A549 (cell line): Measurements from ENCODE around the gene ESPN.

ENCODE experiments used
- CHD2 ChIP-seq: fragments of 150-350 bp; IDR thresholded peaks from 2 replicates; pipeline ENCODE4 v1.6.1; 2014; ENCODE audit warnings: low read length; ENCODE audit not compliant: partially characterized antibody
- POLR2A ChIP-seq: IDR thresholded peaks from 2 replicates; pipeline ENCODE4 v1.6.1; 2012; ENCODE audit warnings: mild to moderate bottlenecking, low read length

DNA sequence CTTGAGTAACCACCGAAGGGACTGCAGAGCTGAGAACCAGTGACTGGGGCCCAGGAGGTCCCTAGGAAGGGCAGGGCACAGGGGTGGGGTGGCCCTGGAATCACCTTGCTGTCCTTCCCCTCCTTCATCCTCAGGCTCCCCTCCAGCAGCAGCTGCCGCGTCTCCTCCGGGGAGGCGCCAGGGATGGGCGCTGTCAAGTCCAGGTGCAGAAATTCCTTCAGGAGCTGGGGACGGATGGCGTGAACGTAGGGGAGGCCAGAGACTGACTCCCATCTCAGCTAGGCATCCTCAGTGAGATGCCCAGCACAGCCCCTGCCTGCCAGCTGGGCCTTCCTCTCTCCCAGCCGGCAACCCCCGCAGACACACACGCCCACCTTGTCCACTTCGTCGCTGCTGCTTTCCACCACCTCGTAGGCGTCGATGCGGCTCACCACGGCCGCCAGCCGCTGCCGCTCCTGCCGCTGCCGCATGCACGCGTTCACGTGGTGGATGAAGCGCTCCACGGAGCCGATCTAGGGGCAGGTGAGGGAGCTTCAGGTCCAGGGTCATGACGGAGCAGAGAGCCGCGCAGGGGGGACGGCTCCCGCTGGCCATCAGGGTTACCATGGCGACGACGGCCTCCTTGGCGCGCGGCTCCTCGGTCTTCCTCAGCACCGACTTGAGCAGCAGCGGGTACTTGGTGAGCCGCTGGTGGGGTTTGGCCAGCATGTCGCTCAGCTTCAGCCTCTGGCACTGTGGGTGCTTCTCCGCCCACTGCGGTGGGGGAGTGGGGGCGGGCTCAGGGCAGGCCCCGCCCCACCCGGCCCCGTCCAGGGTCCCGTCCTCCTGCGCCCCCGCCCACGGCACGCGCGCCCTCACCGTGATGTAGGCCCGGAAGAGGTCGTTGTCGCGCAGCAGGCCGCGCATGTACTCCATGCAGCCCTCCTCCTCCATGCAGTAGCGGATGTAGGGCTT lies 45.8 kb downstream of the ESPN start:
- no peak for TF ChIP-seq POLR2A
- TF ChIP-seq CHD2: no peak
